Measurements from ENCODE around the gene LAPTM4A. TPM values are rescaled to one million over a fixed set of nuclear protein-coding genes. Genes with fewer than 3 reads are reported as not detected.
"Not testable (repeated sequence)": the region's sequence is repeated elsewhere in the genome, so short reads cannot be mapped to it uniquely, and the experiment has no call there.

LAPTM4A gene
- total RNA-seq, 6 experiments from 2014 or later = 80.0 to 143 (median 126) TPM

GRCh38 chr2:20092901-20093235, 41.4 kb upstream of the LAPTM4A start:
- Histone ChIP-seq H3K36me3 (no peaks in the 10 kb centered on the region), H3K4me3 (no peak overlapping the region), H3K4me1 (peaks cover 0 to 23% (median 9%) of the 10 kb centered on the region in 4 donors), H3K27ac (no peak overlapping the region), H3K9me3 (no peaks in the 10 kb centered on the region), H3K27me3 (no peaks in the 10 kb centered on the region)
- TF ChIP-seq CTCF (IDR thresholded peaks at IDR 0.05) (no peak), POLR2A (IDR thresholded peaks at IDR 0.05) (no peak)
- ATAC-seq = no peak
- intact Hi-C loops (cut with DNase I) = loop anchor here (5.0 to 10.0 kb wide), 2 partner anchors 128 to 136 kb away; no protein-coding TSS in a partner anchor
- WGBS (ENCODE audit: insufficient coverage, low coverage, low lambda C conversion rate, missing lambda C conversion rate) = 94% methylated on average over 3 of the region's 5 CpGs
- no peak for DNase-seq

- intact Hi-C loops (cut with DNase I) = loop anchor here (5.0 to 10.0 kb wide), 2 partner anchors 128 to 135 kb away; no protein-coding TSS in a partner anchor
- no peak for TF ChIP-seq CTCF (IDR thresholded peaks at IDR 0.05)
- no peak for TF ChIP-seq POLR2A (IDR thresholded peaks at IDR 0.05)
- 81% methylated on average over 6 of the region's 15 CpGs for WGBS (ENCODE audit: insufficient coverage, low coverage, low lambda C conversion rate, missing lambda C conversion rate)
- Histone ChIP-seq H3K4me3 (no peak overlapping the region), H3K4me1 (peaks cover 0 to 23% (median 9%) of the 10 kb centered on the region in 4 donors), H3K36me3 (no peaks in the 10 kb centered on the region), H3K9me3 (no peaks in the 10 kb centered on the region), H3K27ac (no peak overlapping the region), H3K27me3 (no peaks in the 10 kb centered on the region)
- no peak for ATAC-seq
- no peak for DNase-seq
Observed at GRCh38 chr2:20092226-20092900, 40.9 kb upstream of the LAPTM4A start.

- Histone ChIP-seq H3K9me3 (no peaks in the 10 kb centered on the region), H3K27ac (no peak overlapping the region), H3K27me3 (no peaks in the 10 kb centered on the region), H3K4me3 (no peak overlapping the region), H3K4me1 (peaks cover 0 to 23% (median 9%) of the 10 kb centered on the region in 4 donors), H3K36me3 (no peaks in the 10 kb centered on the region)
- no peak for ATAC-seq
- TF ChIP-seq POLR2A (IDR thresholded peaks at IDR 0.05) (no peak), CTCF (IDR thresholded peaks at IDR 0.05) (no peak)
- WGBS (ENCODE audit: insufficient coverage, low coverage, low lambda C conversion rate, missing lambda C conversion rate) = 69% methylated on average over 6 of the region's 11 CpGs
- intact Hi-C loops (cut with DNase I) = loop anchor here (5.0 to 10.0 kb wide), 2 partner anchors 127 to 134 kb away; no protein-coding TSS in a partner anchor
- no peak for DNase-seq
Observed at GRCh38 chr2:20091305-20091991, 40.0 kb upstream of the LAPTM4A start.

- intact Hi-C loops (cut with DNase I) = loop anchor here (5.0 to 10.0 kb wide), 2 partner anchors 125 to 133 kb away; no protein-coding TSS in a partner anchor
- WGBS (ENCODE audit: insufficient coverage, low coverage, low lambda C conversion rate, missing lambda C conversion rate) = 85% methylated on average over 9 of the region's 9 CpGs
- TF ChIP-seq CTCF (IDR thresholded peaks at IDR 0.05) = no peak
- TF ChIP-seq POLR2A (IDR thresholded peaks at IDR 0.05) = no peak
Observed at GRCh38 chr2:20089715-20090464, 38.5 kb upstream of the LAPTM4A start.

GRCh38 chr2:20085909-20086308, 34.5 kb upstream of the LAPTM4A start:
- 87% methylated on average over 4 of the region's 4 CpGs for WGBS (ENCODE audit: insufficient coverage, low coverage, low lambda C conversion rate, missing lambda C conversion rate)
- H3K27ac ChIP-seq; H3K9me3 ChIP-seq; DNase-seq; intact Hi-C loops (cut with DNase I); H3K27me3 ChIP-seq; H3K36me3 ChIP-seq; H3K4me3 ChIP-seq; H3K4me1 ChIP-seq; ATAC-seq: not testable (repeated sequence)

More at GRCh38 chr2:20089715-20090464, 38.5 kb upstream of the LAPTM4A start:
- no peaks in the 10 kb centered on the region for H3K9me3 ChIP-seq
- DNase-seq (no peak), ATAC-seq (no peak)
- H3K27ac ChIP-seq = no peak overlapping the region
- H3K4me1 ChIP-seq = peaks cover 0 to 16% (median 6%) of the 10 kb centered on the region in 4 donors
- no peak overlapping the region for H3K4me3 ChIP-seq
- no peaks in the 10 kb centered on the region for H3K27me3 ChIP-seq
- H3K36me3 ChIP-seq = no peaks in the 10 kb centered on the region

GRCh38 chr2:20082812-20083211, 31.4 kb upstream of the LAPTM4A start:
- H3K9me3 ChIP-seq; H3K4me3 ChIP-seq; H3K27ac ChIP-seq; ATAC-seq; H3K36me3 ChIP-seq; intact Hi-C loops (cut with DNase I); H3K4me1 ChIP-seq; DNase-seq; H3K27me3 ChIP-seq: not testable (repeated sequence)
- WGBS (ENCODE audit: insufficient coverage, low coverage, low lambda C conversion rate, missing lambda C conversion rate) = 90% methylated on average over 8 of the region's 8 CpGs
